ENCODE measurements around the gene HOXC11.

HOXC11 gene

DNA sequence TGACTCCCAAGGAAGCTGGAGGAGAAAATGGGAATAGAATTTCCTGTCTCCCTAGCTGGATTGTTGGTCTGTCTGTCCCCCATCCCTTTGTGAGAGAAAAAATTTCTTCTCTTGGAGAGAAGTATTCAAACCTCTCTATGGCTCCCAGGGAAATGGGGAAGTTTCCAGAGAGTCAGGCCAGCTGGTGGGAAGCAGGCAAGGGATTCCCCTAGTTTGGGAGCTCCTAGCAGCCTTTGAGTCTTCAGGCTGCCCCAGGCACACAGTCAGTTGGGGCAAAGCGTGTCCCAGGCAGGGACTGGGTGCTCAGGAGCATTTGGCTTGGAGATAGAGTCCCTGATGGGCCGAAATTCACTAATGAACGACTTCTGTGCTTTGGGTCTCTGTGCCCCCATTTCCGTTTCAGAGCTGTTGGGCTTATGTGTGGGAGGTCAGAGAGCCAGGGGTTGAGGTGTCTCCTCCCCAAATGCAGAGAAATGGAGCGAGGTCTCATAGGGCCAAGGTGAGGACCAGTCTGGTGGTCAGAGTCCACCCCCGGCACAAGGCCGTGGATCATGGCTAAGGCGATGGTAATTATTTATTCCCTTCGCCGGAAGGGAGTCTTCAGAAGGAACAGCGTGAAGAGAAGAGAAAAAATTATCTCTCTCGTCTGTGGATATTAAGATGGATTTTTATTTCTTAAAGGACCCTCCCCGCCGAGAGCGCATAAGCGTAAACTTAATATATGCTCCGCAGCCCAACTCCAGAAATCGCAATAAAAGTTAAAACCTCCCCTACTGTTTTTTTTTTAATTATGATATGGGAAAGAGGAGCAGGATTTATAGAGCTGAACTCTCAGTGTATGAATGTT, 20.5 kb downstream of the HOXC11 start:
- no peak overlapping the region for H3K4me3 ChIP-seq (ENCODE audit: low read depth, low read length)
- TF ChIP-seq, protein P1, sequence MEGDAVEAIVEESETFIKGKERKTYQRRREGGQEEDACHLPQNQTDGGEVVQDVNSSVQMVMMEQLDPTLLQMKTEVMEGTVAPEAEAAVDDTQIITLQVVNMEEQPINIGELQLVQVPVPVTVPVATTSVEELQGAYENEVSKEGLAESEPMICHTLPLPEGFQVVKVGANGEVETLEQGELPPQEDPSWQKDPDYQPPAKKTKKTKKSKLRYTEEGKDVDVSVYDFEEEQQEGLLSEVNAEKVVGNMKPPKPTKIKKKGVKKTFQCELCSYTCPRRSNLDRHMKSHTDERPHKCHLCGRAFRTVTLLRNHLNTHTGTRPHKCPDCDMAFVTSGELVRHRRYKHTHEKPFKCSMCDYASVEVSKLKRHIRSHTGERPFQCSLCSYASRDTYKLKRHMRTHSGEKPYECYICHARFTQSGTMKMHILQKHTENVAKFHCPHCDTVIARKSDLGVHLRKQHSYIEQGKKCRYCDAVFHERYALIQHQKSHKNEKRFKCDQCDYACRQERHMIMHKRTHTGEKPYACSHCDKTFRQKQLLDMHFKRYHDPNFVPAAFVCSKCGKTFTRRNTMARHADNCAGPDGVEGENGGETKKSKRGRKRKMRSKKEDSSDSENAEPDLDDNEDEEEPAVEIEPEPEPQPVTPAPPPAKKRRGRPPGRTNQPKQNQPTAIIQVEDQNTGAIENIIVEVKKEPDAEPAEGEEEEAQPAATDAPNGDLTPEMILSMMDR (IDR thresholded peaks at IDR 0.05; ENCODE audit: low read depth, low read length), result no peak
- no peak for TF ChIP-seq MYC (IDR thresholded peaks at IDR 0.05; ENCODE audit: low read depth, low read length)
- no peak for TF ChIP-seq POLR2A (IDR thresholded peaks at IDR 0.05; ENCODE audit: extremely low read depth, insufficient read length)
- TF ChIP-seq, protein P2, sequence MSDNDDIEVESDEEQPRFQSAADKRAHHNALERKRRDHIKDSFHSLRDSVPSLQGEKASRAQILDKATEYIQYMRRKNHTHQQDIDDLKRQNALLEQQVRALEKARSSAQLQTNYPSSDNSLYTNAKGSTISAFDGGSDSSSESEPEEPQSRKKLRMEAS (IDR thresholded peaks at IDR 0.05; ENCODE audit: low read depth, low read length), result no peak

DNA sequence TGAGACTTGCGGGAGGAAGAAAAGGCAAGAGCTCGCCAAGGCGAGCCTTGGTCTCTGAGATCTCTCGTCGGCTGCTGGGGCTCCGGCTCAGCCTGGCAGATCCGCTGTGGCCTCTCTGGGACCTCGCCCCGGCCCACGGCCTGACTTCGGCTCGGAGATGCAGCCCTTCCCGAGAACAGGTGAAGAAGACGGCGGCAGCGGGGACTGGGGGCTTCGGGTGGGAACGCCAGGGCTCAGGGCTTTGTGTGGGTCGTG, 21.0 kb downstream of the HOXC11 start:
- TF ChIP-seq, protein P1 (IDR thresholded peaks at IDR 0.05; ENCODE audit: low read depth, low read length), result no peak
- no peak for DNase-seq (ENCODE audit: low read depth)
- H3K4me3 ChIP-seq (ENCODE audit: low read depth, low read length), result no peak overlapping the region

More for the DNA sequence above, 20.5 kb downstream of the HOXC11 start:
- no peak for DNase-seq (ENCODE audit: low read depth)

GRCh38 chr12:53994264-53995001, 21.5 kb downstream of the HOXC11 start:
- DNase-seq (ENCODE audit: low read depth), result peak; percentile 67
- peak overlapping the region; percentile 55 for H3K4me3 ChIP-seq (ENCODE audit: low read depth, low read length)
- TF ChIP-seq POLR2A (IDR thresholded peaks at IDR 0.05; ENCODE audit: extremely low read depth, insufficient read length) (no peak), MYC (IDR thresholded peaks at IDR 0.05; ENCODE audit: low read depth, low read length) (no peak)
- TF ChIP-seq, protein P1 (IDR thresholded peaks at IDR 0.05; ENCODE audit: low read depth, low read length), result no peak
- TF ChIP-seq, protein P2 (IDR thresholded peaks at IDR 0.05; ENCODE audit: low read depth, low read length), result no peak

GRCh38 chr12:53995002-53995377, 22.1 kb downstream of the HOXC11 start:
- TF ChIP-seq, protein P1 (IDR thresholded peaks at IDR 0.05; ENCODE audit: low read depth, low read length), result no peak
- TF ChIP-seq POLR2A (IDR thresholded peaks at IDR 0.05; ENCODE audit: extremely low read depth, insufficient read length) (no peak), MYC (IDR thresholded peaks at IDR 0.05; ENCODE audit: low read depth, low read length) (no peak)
- TF ChIP-seq, protein P2 (IDR thresholded peaks at IDR 0.05; ENCODE audit: low read depth, low read length), result no peak
- H3K4me3 ChIP-seq (ENCODE audit: low read depth, low read length), result peak overlapping the region; percentile 55
- DNase-seq (ENCODE audit: low read depth), result no peak

DNA sequence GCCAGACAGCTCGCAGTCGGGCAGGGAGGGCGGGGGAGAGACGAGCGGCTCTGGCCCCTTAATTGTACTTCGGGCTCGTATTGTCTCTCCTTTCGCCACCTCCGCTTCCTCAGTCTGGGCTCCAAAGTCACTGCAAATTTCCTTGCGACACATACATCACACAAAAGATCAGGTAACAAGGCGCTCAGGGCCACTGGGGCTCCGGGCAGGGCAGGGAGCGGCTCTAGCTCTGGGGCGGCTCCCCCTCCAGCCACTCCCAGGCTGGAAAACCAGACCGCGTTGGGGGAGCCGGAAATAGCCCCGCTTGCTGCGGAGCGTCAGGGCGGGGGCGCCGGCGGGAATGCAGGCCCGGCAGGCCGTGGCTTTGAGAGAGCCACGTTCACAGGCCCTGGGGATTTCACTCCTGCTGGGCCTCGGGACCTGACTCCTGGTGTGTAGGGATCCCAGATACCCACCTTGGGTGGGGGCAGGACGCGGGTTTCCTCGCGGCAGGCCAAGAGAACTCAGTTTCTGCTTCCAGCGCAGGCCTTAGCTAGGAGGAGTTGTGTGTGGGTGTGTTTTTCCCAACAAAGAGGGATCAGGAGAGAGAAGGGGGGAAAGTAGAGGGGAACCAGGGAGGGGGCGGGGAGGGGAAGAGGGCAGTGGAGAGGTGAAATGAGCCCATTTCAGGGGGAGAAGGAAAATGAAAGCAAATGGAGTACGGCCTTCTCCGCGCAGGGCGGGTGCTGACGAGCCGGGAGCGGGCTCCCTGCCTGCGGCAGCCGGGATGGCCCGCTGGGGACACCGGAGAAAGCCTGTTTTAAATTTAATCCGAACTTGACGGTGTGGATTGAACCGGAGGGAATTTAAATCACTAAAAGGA, 22.7 kb downstream of the HOXC11 start:
- peak overlapping the region; percentile 55 for H3K4me3 ChIP-seq (ENCODE audit: low read depth, low read length)
- DNase-seq (ENCODE audit: low read depth), result peak; percentile 90
- TF ChIP-seq, protein P1 (IDR thresholded peaks at IDR 0.05; ENCODE audit: low read depth, low read length), result no peak
- TF ChIP-seq, protein P2 (IDR thresholded peaks at IDR 0.05; ENCODE audit: low read depth, low read length), result no peak
- TF ChIP-seq MYC (IDR thresholded peaks at IDR 0.05; ENCODE audit: low read depth, low read length) (no peak), POLR2A (IDR thresholded peaks at IDR 0.05; ENCODE audit: extremely low read depth, insufficient read length) (no peak)
